GM13976 (cell line): ENCODE results near the gene TAS2R50.

Experiments used
- DNase-seq: peaks from one replicate; pipeline ENCODE4 v3.0.0; 2012; ENCODE audit warnings: low spot score
- in situ Hi-C: fragments of 300-500 bp; cut with MboI; formaldehyde crosslinking; loops from one replicate; pipeline ENCODE4 v1.12.0; 2022; ENCODE audit warnings: low sequenced_read_pairs, mixed read lengths, inconsistent platforms; ENCODE audit not compliant: unreplicated experiment
- TF ChIP-seq, protein P1 (sequence below): IDR thresholded peaks from 2 replicates; pipeline ENCODE4 v1.5.1; 2012; ENCODE audit warnings: borderline replicate concordance, mild to moderate bottlenecking; ENCODE audit not compliant: insufficient read depth; ENCODE audit errors: extremely low read depth, missing control alignments, control extremely low read depth

The TAS2R50 gene

DNA sequence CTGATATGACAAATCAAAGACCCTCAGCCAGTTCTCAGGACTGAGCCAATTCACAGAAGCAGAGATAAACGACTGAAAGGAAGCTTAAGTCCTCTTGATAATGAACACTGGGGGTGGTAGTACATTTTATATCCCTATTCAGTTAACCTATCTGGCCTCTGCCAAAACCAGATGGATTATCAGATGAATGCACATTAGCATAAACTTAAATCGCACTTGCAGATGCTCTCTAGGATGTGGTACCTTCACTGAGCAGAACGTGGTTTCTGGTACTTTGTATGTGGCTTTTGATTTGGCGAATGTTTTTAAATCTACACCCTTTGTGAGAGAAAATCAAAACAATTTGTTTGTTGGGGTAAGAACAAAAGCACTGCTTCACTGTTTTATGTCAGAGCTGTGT is 26.5 kb downstream of the TAS2R50 start:
- in situ Hi-C loops, result no loop called here
- TF ChIP-seq, protein P1, sequence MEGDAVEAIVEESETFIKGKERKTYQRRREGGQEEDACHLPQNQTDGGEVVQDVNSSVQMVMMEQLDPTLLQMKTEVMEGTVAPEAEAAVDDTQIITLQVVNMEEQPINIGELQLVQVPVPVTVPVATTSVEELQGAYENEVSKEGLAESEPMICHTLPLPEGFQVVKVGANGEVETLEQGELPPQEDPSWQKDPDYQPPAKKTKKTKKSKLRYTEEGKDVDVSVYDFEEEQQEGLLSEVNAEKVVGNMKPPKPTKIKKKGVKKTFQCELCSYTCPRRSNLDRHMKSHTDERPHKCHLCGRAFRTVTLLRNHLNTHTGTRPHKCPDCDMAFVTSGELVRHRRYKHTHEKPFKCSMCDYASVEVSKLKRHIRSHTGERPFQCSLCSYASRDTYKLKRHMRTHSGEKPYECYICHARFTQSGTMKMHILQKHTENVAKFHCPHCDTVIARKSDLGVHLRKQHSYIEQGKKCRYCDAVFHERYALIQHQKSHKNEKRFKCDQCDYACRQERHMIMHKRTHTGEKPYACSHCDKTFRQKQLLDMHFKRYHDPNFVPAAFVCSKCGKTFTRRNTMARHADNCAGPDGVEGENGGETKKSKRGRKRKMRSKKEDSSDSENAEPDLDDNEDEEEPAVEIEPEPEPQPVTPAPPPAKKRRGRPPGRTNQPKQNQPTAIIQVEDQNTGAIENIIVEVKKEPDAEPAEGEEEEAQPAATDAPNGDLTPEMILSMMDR, result no peak
- no peak for DNase-seq

DNA sequence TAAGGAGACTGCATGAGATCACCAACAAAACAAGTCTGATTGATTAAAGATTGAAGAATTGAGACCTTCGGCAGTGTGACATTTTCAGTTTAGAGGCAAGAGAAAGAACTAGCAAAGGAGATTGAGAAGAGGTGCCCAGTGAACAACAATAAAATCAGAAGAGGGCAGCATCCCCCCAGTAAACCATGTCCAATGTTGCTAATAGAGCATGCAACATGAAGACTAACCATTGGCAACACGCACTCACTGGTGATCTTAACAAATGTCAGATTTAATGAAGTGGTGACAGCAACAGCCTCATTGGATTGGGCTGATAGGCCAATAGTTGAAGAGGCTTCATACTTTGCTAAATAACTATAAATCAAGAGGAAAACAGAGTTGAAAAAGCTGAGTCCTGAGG is 26.9 kb downstream of the TAS2R50 start:
- TF ChIP-seq, protein P1, result no peak
- in situ Hi-C loops, result no loop called here
- DNase-seq, result no peak

DNA sequence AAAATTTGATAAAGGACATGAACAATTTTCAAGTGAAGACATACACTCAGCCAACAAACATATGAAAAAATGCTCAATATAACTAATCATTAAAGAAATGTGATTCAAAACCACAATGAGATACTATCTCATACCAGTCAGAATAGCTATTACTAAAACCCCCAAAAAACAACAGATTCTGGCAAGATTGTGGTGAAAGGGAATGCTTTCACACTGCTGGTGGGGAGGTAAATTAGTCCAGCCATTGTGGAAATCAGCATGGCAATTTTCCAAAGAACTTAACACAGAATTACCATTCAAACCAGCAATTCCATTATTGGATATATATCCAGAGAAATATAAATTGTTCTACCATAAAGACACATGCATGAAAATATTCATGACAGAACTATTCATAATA is 29.0 kb downstream of the TAS2R50 start:
- DNase-seq, result no peak
- TF ChIP-seq, protein P1, result no peak
- in situ Hi-C loops, result no loop called here

GRCh38 chr12:10956085-10956484 is 30.6 kb downstream of the TAS2R50 start:
- no peak for DNase-seq
- TF ChIP-seq, protein P1, result no peak
- in situ Hi-C loops, result no loop called here

GRCh38 chr12:10952645-10953044 is 34.1 kb downstream of the TAS2R50 start:
- no peak for DNase-seq
- TF ChIP-seq, protein P1, result no peak
- in situ Hi-C loops, result no loop called here

DNA sequence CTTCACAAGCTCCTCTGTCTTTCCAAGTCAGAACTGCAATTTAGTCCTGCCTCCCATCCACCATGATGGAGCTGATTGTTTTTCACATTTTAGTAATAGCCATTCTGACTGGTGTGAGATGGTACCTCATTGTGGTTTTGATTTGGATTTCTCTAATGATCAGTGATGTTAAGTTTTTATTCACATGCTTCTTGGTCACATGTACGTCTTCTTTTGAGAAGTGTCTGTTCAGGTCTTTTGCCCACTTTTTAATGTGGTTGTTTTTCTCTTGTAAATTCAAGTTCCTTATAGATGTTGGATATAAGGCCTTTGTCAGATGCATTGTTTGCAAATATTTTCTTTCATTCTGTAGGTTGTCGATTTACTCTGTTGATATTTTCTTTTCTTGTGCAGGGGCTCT is 43.5 kb downstream of the TAS2R50 start:
- in situ Hi-C loops, result no loop called here
- no peak for DNase-seq

More for the DNA sequence above, 43.5 kb downstream of the TAS2R50 start:
- TF ChIP-seq, protein P1, result no peak
